GOT3 (cell line): ENCODE data around the gene LRBA.

ENCODE experiments used
- DNase-seq: peaks from one replicate; lab custom pipeline; 2025; ENCODE audit warnings: mixed read lengths; lab: John Stamatoyannopoulos, UW

The LRBA gene

DNA sequence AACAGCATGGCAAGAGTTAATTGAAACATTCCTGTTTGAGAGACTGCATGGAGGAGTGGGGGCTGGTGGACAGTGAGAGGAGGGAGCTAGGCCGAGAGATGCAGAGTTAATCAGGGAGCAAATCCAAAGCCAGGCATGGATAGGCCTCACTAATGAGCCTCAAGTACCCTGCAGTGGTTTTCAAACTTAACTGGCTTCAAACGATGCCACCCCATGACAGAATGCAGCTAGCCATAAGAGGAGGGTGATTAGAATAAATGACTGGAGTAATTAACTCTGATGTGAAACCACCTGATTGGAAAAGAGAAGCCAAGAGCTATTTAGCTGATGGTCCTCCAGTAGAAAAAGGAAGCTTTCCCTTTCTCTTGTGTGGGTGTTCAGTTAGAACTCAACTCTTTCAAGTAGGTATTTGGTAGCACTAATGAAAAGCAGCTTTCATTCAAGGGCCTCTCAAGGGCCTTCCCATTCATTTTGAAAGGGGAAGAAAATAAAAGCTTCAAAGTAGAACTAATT lies 648.5 kb downstream of the LRBA start:
- DNase-seq: no peak

DNA sequence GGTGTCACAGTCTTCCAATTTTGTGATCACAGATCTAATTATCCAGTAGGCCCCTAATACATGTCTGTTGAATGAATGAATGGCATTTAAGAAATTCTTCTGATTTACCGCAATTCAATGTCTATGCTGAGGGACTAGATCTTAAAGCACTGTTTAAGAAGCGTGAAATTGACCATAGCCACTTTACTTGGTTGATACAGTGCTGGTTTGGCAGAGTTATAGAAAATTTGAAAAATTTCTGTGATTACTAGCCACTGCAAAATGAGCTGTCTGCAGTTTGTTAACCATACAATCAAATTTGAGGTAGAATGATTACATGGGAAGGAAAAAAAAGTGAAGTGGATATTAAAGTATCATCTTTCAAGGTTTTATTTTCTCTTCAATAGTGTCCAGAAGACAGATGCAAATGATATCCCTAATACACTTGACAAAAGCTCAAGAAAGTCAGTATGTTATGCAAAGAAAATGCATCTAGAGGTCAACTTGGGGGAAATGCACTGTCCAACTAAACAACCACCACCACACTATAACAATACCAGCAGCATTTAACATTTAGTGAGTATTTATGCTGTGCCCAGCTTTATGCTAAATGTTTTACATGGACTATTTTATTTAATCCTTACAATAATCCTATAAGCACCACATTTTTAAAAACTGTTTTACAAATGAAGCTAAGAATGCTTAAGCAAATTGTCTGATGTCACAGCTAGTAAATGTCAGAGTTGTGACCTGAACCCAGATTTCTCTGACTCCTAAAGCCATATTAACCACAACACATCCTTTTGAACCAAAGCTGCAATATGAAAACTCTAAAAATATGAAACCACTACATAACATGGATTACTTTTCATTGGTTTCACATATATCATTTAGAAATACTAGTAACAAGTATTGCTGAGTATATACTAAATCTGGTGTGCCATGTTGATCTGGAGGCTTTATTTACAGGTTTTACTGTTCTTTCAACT lies 651.1 kb downstream of the LRBA start:
- DNase-seq: no peak

DNA sequence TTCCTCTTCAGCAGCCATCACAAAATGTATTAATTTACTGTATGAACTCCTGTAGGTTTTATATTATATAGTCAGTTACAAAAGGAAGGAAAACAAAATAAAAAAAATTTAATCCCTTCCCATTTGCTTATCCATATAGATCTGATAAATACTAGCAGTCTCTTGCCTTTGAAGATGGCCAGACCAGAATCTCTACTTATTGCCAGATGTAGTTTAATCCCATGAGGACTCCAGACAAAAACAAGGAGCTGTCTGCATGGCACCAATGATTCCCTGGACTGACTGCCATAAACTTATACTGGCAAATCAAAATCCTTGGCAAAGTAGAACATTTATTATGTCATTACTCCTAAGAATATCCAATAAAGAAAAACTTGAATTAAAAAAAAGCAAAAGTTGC lies 656.4 kb downstream of the LRBA start:
- DNase-seq: no peak

DNA sequence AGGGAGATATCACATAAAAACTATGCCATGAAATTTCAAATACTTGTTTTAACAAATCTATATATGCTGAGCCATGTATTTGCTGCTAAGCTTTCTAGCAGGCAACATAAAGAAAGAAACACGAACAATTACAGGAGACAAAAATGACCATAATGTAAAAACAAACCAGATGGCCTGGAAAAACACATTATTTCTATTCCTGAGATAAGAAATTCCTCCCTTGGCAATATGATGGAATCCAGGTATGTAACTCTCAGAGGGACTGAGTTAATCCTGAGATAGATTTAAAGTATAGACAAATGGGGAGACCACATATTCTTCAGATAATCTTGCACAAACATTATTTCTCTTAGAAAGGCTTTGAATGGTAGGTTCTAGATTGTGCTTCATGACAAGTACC lies 657.3 kb downstream of the LRBA start:
- no peak for DNase-seq

DNA sequence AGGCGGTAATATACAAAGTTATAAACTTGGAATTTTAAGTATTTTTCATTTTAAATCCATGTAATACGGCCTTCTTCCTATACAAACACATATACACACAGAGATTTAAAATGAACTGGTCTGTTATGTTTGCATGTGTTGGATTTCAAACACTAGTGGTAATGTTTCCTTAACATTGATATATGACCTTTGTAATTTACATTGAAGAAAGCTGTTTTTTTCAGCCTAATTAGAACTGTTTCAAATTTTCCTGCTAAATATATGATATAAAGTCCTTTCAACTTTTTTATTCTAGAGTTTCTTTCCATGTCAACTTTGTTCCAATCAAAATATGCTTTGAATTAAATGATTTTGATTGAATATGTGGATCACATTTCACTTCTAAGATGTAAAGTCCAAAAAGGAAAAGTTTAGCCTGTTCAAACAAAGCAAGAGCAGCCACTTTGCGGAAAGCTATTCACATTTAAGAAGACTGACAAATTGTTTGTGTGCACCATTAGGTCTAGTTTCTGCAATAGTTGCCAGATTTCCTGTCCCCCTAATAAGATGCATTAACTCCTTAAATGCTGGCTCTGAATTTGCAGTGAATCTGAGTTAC lies 659.1 kb downstream of the LRBA start:
- DNase-seq: no peak

DNA sequence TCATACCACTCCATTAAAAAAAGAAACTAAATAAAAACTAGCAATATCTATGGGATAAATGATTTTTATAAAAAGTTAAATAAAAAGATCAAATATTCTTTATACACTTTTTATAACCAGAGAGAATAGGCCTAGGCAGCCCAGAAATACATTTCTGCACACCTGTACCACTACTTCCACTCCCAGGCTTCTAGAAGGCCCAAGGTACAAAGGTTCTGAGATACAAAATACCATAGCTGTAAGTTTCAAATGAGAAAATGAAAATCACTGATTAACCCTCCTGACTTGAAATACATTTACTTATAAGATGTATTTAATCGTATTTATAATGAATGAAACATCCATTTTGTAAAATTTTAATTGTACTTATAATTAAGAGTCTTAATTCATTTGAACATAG lies 659.7 kb downstream of the LRBA start:
- DNase-seq: no peak

DNA sequence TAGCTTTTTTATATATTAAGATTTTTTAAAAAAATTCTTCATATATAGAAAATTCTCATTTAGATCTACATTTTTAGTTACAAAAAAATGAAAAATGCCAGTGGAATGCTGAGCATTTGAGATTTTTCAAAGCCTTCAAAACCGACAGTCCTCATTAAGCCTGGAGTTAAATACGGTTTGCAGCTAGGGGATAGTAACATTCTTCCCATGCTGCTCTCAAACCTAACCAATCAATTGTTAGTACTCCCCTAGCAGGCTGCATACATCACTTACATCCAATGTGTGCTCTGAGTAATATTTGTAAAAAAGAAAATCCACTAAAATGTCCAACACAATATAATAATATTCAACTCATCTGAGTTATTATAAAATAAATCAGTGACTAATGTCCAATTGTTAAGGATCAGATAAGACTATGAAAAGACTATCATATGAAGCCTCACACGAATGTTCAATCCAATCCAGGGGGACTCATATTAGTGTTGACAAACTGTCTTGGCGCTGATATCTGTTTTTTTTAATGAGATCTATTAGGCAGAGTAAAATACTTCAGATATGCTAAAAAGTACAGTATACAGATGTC lies 660.8 kb downstream of the LRBA start:
- DNase-seq: no peak

DNA sequence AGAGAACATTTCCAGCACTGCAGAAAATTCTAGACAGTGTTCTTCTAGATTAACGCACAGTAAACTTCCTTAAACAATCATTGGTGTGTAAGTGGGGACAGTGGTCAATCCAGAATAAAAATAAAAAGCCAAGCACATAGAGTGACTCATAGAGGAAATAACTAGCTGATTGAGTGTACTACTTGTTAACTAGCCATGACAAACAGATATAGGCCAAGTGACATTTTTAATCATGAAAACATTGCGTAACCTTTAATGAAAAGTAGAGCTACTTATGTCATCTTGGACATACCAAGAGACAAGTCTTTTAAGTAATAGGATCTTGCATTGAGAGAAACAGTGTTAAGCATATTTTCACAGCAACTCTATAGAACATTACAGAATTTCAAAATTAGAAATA lies 667.0 kb downstream of the LRBA start:
- DNase-seq: no peak

DNA sequence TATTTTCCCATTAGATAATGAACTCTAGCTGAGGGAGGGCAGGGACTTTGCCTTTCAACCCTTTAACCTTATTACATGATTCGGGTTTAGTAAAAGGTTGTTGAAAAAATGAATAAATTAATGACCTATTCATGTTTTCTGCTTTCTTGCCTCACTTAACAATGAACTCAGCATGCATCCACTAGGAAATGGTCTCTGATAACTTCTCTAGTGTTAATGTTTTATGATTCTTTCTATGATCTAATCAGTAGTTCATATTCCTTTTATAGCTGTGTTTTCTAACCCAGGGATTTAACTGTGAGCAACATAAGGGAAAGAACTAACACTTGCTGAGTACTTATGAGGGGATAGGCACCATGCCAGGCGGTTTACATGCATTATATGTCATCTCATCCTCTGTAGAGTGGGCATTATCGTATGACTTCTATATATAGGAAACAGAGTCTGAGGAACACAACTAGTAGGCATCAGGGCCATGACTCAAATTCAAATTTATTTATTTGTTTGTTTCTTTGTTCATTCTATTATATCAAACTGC lies 669.8 kb downstream of the LRBA start:
- DNase-seq: no peak

DNA sequence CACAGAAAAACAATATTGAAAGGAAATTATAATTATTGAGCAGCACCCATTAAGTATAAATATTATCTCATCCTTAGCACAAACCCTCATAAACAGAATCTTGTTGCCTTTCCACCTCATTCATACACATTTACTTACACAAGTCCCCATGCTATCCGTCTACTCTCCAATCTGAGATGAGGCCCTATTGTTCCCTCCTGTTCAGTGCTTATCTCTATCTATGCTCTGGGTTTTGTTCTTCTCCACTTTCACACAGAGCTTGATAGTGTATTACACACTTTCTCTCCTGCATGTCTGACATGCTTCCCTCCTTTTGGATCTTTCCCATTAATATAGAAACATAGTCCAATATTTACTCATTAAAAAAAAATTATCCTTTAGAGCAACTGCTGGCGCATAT lies 671.3 kb downstream of the LRBA start:
- no peak for DNase-seq

DNA sequence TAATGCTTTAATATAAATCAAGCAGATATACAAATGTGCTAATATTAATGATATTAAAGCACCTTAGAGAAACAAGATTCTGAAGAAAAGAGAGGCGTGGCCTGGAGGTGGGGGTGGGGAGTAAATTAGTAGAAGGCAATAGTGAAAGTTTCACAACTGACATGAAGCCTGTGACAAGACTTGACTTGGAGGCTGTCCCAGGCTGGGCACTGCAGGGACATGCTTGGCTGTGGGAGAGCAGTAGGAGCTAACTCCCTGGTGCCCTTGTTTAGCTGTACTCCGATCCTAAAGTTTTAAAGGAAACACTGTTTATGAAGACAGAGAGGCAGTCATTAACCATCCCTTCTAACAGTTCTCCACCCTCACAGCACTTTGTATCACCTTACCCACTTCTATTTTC lies 672.1 kb downstream of the LRBA start:
- no peak for DNase-seq

DNA sequence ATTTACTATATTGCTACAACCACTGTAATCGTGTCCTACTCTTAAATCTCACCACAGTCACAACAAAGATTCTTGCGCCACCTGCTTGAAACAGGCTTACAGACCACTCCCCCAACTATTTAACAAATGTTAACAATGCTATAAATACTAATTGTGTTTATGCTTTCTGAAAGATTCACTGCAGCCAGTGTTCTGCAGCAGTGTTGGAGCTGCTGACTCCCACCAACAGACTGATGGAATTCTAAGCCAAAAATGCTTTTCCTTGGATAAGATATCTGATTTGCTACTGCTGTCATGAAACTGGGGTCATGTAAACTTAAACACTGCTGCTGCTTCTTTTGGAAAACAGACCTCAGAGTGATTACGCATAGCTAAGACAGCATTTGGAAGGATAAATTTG lies 677.4 kb downstream of the LRBA start:
- DNase-seq: no peak

DNA sequence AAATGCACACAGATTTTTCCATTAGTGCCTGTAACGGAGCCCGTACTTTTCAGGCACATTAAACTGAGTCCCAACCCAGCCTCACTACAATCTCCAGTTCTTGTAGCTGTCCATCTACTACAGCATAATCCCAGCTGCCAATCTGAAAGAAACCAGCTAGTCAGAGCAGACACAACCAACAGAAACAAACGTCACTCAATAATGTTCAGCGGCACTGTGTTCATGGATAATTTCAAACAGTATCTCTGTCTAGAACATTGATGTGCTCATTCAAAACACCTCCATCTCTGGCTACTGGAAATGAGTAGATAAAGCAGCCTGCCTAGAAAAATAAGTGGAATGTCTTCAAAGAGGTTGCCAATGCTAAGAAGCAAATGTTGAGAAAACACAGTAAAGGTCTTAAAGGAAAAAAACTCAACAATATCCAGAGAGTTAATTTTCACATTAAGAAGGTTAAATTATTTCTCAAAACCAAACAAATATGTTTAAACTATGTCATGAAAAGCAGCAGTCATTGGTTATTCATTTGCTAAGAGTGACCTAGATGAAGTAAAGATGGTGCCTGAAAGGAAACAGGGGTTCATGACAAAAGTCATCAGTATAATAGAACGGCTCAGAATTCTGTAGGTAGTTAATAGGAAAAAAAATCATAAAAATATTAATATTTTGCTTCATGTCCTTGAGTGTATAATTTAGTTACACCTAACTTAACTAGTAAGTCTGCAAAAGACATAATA lies 678.2 kb downstream of the LRBA start:
- DNase-seq: no peak

DNA sequence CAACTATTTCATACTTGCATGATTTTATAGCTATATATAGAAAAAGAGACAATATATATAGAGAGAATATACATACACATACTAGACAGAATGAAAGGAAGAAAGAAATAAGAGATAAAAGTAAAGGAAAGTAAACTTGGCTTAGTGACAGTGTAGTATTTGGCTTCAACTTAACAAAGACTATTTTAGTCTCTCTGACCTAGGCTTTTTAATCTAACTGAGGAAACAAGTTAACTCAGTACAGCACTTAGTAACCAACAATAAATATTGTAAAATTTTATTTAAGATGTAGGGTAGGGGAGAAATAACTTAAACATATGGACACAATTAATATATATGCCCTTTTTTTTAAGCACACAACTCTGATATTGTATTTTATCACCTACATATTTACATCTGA lies 682.1 kb downstream of the LRBA start:
- no peak for DNase-seq

DNA sequence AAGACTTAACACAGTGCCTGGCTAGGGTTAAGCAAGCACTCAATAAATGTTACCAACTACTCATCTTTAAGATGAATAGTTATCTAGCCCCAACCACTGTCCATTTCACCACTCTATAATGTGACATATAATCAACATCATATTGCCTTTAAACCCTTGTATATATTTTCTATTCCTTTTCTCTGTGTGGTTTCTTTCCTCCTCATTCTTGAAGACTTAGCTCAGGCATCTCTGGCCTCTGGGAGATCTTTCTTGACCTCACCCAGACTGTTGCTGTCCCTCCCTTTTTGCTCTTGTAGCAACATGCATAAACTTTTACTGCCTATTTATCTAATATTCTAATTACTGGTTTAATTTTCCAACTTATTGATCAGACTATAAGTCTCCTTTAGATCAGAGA lies 683.0 kb downstream of the LRBA start:
- DNase-seq: no peak

DNA sequence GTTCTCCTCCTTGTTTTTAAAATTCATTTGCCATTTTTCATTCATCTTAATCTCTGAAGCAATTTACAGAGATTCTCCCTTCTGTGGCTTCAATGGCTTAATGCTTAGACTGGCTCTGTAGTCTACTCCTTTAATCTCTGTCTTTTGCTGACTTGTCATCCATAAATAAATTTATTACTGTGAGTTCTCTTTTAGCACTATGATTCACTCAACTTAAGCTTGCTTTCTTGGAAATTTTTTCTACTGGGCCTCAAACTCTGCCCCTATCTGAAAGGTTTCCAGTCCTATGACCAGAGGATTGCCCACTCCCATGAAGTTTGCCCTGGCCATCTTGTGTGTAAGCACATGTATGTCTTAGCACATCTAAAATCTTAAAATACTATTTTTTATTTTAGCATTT lies 685.7 kb downstream of the LRBA start:
- DNase-seq: no peak

DNA sequence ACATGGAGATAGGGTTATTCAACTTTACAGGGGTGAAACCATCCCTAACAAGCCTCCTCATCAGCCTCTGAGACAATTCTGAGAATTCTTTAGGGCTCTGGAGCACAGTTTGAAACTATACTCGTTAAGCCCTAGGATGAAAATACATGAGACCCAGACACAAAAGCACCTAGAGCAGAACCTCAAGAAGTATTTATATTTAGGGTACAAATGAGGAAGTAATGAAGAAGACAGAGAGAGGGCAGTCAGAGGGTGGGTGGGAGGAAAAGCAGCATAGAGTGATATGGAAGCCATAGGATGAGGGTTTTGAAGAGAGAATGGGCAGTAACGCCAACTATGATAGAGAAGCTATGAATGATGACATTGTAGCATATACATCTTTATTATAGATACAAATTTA lies 686.6 kb downstream of the LRBA start:
- DNase-seq: no peak

DNA sequence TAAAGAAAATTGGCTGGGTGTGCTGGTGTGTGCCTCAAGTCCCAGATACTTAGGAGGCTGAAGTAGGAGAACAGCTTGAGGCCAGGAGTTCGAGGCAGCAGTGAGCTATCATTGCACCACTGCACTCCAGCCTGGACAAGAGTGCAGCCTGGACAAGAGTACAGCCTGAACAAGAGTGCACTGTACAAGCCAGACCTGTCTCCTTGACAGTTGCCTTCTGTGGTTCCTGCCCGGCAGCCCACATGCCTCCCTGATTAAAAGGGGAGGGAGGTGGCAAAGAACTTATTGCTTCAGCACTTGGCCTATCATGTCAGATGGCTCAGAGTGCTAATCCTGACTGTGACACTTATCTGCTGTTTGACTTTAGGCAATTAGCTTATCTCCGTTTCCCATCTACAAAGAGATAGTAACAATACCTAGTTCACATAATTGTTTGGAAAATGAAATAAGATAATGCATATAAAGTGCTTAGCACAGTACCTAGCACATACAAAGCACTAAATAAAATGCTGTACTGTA lies 687.8 kb downstream of the LRBA start:
- DNase-seq: no peak

DNA sequence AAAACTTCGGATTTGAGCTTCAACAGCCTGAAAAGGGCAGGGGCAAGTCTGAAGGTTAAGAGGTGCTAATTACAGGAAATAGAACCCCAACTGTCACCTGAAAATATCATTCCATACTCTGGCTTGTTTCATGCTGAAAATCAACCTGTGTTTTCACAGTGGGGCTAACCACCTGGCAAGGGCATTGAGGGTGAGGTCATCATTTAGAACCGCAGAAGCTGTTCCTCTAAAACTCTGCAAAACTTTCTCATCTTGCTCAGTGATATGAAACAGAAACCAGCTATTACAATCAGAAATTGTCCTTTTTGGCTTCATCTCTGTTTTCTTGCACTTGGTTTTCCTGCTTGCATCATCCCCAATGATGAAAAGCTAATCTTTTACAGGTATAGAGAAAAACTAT lies 689.2 kb downstream of the LRBA start:
- no peak for DNase-seq

DNA sequence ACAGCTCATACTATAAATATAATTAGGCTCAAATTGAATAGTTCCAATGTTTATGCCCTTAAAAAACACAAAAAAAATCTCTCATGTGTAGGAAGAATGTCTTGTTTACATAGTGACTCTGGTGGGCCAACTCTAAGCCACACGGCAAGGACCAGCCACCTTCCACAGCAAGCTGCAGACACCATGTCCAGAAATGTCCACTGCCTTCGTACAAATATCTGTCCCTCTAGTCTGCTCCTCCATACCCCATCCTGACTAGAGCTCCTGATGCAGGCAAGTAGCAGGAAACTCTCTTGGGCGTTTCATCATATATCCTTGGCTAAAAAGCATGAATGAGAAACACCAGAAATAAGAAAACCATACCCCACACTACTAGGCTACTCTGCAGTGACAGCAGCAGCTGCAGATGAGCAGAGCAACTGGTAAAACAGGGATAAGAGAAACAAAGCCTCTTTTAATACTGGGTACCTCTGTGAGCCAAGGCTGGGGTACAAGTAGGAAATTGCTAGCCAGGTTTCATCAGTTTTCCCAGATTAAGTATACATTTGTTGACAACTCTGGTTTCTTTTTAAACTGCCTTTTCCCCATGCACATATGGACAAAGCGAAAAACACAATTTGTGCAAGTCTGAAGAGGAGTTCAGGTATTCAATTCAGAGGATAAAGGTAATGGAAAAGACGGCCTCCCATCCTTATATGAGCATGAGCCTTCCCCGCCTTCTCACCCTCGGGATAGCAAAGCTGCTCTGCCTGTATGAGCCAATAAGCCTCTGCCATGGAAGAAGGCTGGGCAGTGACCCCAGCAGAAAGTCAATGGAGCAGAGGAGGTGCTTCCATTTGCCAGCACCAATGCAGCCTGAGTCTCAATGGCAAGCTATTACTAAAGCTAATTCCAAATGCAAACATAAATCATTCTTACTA lies 691.4 kb downstream of the LRBA start:
- DNase-seq: no peak

DNA sequence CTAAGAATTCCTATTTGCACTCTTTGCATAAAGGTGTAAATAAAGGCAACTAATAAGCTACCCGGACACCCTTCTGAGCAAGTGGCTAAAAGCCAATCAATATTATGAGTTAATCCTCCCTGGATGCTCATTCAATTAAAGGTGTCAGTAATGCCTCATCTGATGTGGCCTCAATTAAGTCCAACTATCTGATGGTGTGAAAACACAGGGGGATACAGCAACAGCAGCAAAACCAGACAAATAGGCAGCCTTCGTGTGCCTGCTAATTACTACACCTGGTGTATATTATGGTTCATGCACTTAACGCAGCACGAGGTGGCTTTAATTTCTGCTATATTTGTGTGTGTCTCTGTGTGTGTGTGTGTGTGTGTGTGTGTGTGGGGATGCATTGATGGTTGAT lies 692.4 kb downstream of the LRBA start:
- no peak for DNase-seq
